ENCODE measurements around the gene HSP90AA1. TPM values are rescaled to one million over a fixed set of nuclear protein-coding genes. Genes with fewer than 3 reads are reported as not detected.

Gene HSP90AA1
- total RNA-seq, 2 experiments from 2014 or later, result 294 to 704 TPM

- Histone ChIP-seq H3K4me1 (ENCODE audit: insufficient read depth, low read length, poor library complexity, severe bottlenecking) (peaks cover 7% of the 10 kb centered on the region), H3K4me2 (ENCODE audit: low read length) (no peak overlapping the region), H2AFZ (ENCODE audit: low read length) (peak overlapping the region; percentile 20; the same call in 1 of the 2 replicates), H3K36me3 (ENCODE audit: insufficient read depth, low read length) (no peaks in the 10 kb centered on the region), H3K27ac (ENCODE audit: low read depth, low read length, poor library complexity, severe bottlenecking) (no peak overlapping the region), H3K4me3 (ENCODE audit: low read depth, low read length, poor library complexity, severe bottlenecking) (no peak overlapping the region), H3K9me2 (ENCODE audit: insufficient read depth, low read length) (no peaks in the 10 kb centered on the region), H3K79me2 (ENCODE audit: insufficient read depth, low read depth, low read length) (no peaks in the 10 kb centered on the region), H4K20me1 (ENCODE audit: insufficient read depth, low read length) (no peaks in the 10 kb centered on the region), H3K9me3 (ENCODE audit: low read length) (no peaks in the 10 kb centered on the region)
- CTCF ChIA-PET (ENCODE audit: unreplicated experiment), result interaction anchor here (1.3 kb wide), 1 partner anchor 10 kb away, joined by 4 read pairs; no protein-coding TSS in a partner anchor
- POLR2A ChIA-PET, result interaction anchor here (0.7 to 1.3 kb wide), 6 partner anchors 9 to 377 kb away, joined by 3 to 6 read pairs (median 3); no protein-coding TSS in a partner anchor
- peak; percentile 98 for TF ChIP-seq CTCF (conservative IDR thresholded peaks at IDR 0.05; ENCODE audit: low read length)
- no peak for TF ChIP-seq EZH2phosphoT487 (IDR thresholded peaks at IDR 0.05; ENCODE audit: borderline replicate concordance, low read depth, low read length)
- BruUV-seq (replicated peaks), result no TSS peak
- peak; percentile 74 for DNase-seq (ENCODE audit: low spot score)
- intact Hi-C loops (cut with micrococcal nuclease; ENCODE audit: unreplicated experiment), result loop anchor here (1.0 kb wide), 3 partner anchors 33 to 389 kb away; no protein-coding TSS in a partner anchor
Observed at GRCh38 chr14:102096569-102097188, 9.8 kb upstream of the HSP90AA1 start.

- no peaks in the 10 kb centered on the region for H3K9me3 ChIP-seq (ENCODE audit: low read length)
- H3K4me2 ChIP-seq (ENCODE audit: low read length), result no peak overlapping the region
- no peaks in the 10 kb centered on the region for H4K20me1 ChIP-seq (ENCODE audit: insufficient read depth, low read length)
- H3K79me2 ChIP-seq (ENCODE audit: insufficient read depth, low read depth, low read length), result no peaks in the 10 kb centered on the region
- no peaks in the 10 kb centered on the region for H3K36me3 ChIP-seq (ENCODE audit: insufficient read depth, low read length)
- TF ChIP-seq EZH2phosphoT487 (IDR thresholded peaks at IDR 0.05; ENCODE audit: borderline replicate concordance, low read depth, low read length), result no peak
- no peak for TF ChIP-seq CTCF (conservative IDR thresholded peaks at IDR 0.05; ENCODE audit: low read length)
- no peaks in the 10 kb centered on the region for H3K9me2 ChIP-seq (ENCODE audit: insufficient read depth, low read length)
- ChIA-PET CTCF (ENCODE audit: unreplicated experiment) (interaction anchor here (1.3 kb wide), 1 partner anchor 10 kb away, joined by 4 read pairs; no protein-coding TSS in a partner anchor), POLR2A (interaction anchor here (0.7 to 1.3 kb wide), 6 partner anchors 8 to 376 kb away, joined by 3 to 6 read pairs (median 3); no protein-coding TSS in a partner anchor)
- no peak overlapping the region for H3K4me3 ChIP-seq (ENCODE audit: low read depth, low read length, poor library complexity, severe bottlenecking)
- peak overlapping the region; percentile 20; the same call in 1 of the 2 replicates for H2AFZ ChIP-seq (ENCODE audit: low read length)
- no peak overlapping the region for H3K27ac ChIP-seq (ENCODE audit: low read depth, low read length, poor library complexity, severe bottlenecking)
- no TSS peak for BruUV-seq (replicated peaks)
- H3K4me1 ChIP-seq (ENCODE audit: insufficient read depth, low read length, poor library complexity, severe bottlenecking), result peaks cover 7% of the 10 kb centered on the region
- intact Hi-C loops (cut with micrococcal nuclease; ENCODE audit: unreplicated experiment), result loop anchor here (1.0 kb wide), 3 partner anchors 33 to 389 kb away; no protein-coding TSS in a partner anchor
- DNase-seq (ENCODE audit: low spot score), result no peak
Observed at GRCh38 chr14:102095871-102096568, 9.2 kb upstream of the HSP90AA1 start.
